Right hindlimb (tissue), 1 donor: ENCODE measurements around the gene VGLL4.
A peak's percentile ranks its signal among the peaks of the same experiment; 100 is the strongest.
"Not testable (repeated sequence)": the region's sequence is repeated elsewhere in the genome, so short reads cannot be mapped to it uniquely, and the experiment has no call there.

ENCODE experiments used
- DNase-seq: peaks from one replicate; pipeline ENCODE4 v3.0.0-alpha.2; 2018

VGLL4 gene

DNA sequence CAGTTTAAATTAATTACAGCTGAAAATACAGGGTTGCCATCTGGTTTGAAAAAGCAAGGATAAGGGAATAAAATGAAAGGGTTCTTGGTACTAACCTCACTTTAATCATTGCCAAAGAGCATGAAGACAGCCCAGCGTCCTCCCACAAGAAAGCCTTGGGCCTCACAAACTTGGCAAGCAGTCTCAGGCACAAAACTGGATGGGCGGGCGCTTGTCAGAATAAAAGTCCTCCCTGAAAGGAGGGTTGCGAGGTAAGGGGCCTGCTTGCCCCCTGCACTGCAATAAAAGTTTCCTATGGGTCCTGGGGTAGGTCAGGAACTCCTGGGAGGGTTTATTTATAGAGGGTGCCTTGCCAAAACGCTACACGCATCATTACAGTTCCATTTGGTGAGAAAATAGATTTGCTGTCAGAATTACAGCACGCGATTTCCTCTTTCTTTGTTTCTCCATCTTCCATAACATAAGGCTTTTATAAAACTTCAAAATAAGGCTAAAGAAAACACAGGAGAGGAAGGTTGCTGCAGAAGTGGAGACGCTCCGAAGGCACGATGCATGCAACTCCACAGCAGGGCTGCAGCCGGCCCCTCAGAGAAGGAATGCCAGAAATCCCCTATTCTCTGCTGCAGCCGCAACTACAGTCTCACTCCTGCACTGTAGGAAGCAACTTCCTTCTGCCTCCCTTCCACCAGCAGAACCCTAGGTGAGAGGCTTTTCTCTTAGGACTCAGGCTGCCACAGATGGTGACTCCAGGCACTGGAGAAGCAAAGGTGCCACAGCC lies 61.3 kb downstream of the VGLL4 start:
- peak; percentile 94 for DNase-seq

DNA sequence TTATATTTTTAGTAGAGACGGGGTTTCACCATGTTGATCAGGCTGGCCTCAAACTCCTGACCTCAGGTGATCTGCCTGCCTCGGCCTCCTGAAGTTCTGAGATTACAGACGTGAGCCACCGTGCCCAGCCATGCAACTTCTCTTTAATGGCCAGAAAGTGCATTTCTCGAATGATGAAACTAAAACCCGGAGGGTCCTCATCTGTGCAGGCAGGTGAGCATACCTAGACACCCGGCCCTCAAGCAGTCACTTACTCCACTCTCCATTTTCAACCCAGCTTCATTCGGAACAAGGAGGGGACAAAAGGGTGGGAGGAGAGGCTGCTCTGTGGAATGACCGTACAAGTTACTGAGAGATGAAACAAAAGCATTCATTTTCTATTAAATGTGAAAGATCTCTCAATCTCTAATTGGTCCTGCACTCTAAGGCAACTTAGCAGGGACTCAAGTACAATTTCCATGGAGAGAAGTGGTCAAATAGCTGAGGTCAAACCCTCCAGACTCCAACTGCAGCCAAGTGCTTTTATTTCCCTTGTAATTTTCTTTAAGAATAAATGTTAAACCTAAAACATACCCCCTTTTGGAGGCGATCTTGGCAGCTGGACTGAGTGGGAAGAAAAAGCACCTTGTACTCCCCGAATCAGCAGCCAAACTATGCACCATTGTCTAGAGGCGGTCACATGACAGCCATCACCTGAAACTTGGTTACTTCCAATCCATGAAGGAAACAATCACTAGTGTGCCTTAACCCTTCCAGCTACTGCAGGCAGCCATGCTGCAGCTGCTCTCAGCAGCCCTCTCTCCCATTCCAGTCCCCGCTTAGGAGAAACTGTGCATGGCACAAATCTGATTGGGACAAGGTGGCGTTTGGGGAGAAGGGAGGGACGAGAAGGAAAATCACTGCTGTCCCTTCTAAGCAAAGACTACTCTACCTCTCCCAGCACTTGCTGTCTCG lies 62.2 kb downstream of the VGLL4 start:
- peak; percentile 70 for DNase-seq

DNA sequence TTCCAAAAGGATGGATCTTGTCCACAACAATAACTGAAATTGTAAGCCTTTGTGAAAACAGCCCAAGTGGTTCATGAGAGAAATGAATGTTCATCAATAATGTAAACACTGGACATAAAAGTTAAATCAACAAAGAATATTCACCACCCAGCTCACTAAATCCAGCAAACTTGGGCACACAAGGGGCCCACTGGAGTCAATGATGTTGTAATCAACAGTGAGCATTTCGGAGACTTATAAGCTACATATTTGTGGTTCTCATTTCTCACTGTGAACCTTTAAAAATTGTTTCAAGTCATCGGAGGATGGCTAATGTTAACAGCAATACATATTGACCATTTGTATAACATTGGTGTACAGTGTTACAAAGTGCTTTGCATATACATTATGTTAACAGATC lies 63.1 kb downstream of the VGLL4 start:
- DNase-seq, result no peak

DNA sequence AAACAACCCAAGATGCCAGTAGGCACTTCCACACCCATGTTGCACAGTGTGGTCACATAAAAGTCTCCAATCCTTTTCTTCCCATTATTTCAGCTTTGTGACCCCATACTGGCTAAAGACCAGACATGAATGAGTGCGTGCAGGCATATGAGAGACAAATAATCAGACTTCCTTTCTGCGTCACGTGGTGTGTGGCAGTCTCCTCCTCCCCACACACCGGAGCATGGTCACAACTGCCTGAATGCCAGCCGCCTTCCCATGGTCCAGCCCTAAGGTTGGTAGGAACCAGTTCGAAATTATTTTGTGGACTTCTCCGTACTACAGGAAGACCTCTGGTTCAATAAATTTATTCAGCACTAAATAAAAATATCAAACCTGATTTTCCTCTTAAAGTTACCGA lies 65.5 kb downstream of the VGLL4 start:
- no peak for DNase-seq

GRCh38 chr3:11576453-11576852 lies 67.3 kb downstream of the VGLL4 start:
- no peak for DNase-seq

- DNase-seq, result no peak
Measured at GRCh38 chr3:11575677-11576076, 68.0 kb downstream of the VGLL4 start.

GRCh38 chr3:11574981-11575669 lies 68.6 kb downstream of the VGLL4 start:
- DNase-seq, result no peak

DNA sequence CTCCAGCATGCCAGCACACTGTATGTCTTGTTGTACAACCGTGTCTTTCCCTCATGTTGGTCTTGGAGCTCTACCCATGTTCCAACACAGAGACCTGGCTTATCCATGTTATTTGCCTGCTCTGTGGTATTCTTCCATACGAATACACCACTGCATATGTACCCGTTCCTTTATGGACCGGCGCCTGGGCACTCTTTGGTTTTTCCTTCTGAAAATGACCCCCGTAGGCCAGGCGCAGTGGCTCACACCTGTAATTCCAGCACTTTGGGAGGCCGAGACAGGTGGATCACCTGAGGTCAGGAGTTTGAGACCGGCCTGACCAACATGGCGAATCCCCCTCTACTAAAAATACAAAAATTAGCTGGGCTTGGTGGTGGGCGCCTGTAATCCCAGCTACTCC lies 71.1 kb downstream of the VGLL4 start:
- not testable (repeated sequence) for DNase-seq

DNA sequence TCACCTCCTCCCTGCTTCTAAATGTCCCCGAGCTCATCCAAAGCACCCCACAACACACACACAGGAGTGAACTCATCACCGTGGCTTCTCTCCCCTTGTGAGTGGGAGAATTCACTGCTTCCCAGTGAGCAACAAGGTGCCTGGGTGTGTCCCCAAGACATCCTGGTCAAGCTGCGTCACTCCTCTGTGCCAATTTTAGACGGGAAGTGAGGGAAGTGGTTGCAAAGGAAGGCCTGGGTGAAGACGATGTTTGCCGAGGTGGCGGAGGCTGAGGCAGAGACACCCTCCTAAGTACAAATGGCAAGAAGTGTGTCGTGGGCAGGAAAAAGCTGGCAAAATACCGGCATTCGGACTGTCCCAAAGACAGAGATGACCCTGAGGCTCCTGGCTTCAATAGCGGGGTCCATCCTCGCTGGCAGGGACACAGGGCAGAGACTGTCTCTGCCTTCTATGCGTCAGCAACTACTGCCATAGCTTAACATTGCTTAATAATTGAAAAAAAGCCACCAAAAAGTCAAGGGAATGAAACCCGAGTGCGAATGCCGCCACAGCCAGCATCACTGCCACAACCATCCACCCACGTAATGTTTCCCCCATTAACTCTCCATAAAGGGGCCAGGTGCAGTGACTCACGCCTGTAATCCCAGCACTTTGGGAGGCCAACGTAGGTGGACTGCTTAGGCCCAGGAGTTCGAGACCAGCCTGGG lies 72.8 kb downstream of the VGLL4 start:
- no peak for DNase-seq

- DNase-seq, result no peak
Measured at GRCh38 chr3:11570251-11570650, 73.5 kb downstream of the VGLL4 start.

DNA sequence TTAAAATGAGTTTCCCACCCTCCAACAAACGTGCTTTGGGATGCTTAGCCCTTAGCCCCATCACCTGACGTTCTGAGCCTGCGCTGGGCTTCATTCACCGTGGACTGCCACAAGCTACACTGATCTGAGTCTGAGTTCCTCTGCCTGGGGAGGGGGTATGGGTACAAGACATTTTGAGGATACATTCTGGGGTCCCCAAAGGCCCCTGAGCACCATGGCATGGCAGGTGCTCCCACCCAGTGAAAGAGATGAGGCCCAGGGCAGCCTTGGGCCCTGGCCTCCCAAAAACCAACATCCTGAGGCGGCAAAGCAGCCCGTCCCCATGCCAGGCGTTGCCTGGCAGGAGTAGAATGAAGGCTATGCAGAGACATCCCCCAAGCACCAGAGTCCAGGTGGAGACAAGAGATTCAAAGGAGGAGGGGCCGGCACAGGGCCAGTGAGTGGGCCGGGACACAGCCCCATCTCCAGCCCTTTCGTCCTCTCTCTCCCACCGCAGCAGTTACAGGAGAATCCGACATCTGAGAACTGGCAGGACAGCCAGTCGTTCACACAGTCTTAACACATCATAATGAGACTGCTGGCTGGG lies 74.5 kb downstream of the VGLL4 start:
- no peak for DNase-seq

- DNase-seq, result peak; percentile 70
Measured at GRCh38 chr3:11568503-11569155, 75.1 kb downstream of the VGLL4 start.

DNA sequence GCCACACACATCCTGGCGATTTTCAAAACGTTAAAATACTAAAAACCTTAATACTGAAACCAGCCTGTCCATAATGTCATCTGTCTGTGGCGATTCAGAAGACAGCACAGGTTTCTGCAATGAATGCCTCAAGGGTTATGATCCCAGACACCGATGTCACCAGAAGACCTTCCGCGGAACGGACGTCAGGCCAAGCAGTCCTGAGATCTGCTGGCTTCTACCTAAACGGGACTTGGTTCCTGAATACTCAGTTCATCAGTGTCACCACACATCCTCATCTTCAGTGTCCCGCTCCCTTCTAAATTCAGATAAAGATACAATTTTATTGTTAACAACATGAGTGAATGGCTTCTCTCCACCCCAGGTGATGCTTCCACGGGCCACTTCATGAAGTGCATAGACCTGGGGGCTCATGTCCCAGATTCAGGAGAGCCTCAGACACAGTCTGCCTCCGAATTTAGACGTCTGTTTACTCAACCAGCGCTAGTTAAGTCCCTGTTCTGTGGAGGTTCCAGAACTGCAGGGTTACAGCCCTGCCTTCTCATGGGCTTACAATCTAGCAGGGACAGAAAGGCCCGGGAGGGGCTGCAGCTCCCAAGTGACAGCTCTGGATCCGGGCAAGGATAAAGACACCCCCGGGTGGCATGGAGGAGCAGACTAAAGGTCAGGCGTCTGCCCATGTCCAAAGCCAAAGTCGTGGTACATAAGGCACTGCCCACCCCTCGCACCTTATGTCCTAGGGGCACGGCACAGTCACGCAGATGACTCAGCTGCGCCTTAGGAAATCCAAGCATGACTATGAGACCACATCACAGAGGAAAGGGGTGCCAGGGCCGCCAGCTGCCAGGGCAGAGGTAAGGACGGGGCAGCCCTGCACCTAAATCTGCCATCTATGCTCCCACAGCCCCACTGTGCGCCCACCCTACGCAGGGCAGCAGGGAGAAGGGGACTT lies 75.9 kb downstream of the VGLL4 start:
- no peak for DNase-seq

- DNase-seq, result no peak
Measured at GRCh38 chr3:11566916-11567315, 76.8 kb downstream of the VGLL4 start.

GRCh38 chr3:11566478-11566877 lies 77.2 kb downstream of the VGLL4 start:
- DNase-seq, result no peak

- DNase-seq, result no peak
Measured at GRCh38 chr3:11565932-11566331, 77.8 kb downstream of the VGLL4 start.

GRCh38 chr3:11565492-11565891 lies 78.2 kb downstream of the VGLL4 start:
- no peak for DNase-seq

- no peak for DNase-seq
Measured at GRCh38 chr3:11565072-11565471, 78.6 kb downstream of the VGLL4 start.

DNA sequence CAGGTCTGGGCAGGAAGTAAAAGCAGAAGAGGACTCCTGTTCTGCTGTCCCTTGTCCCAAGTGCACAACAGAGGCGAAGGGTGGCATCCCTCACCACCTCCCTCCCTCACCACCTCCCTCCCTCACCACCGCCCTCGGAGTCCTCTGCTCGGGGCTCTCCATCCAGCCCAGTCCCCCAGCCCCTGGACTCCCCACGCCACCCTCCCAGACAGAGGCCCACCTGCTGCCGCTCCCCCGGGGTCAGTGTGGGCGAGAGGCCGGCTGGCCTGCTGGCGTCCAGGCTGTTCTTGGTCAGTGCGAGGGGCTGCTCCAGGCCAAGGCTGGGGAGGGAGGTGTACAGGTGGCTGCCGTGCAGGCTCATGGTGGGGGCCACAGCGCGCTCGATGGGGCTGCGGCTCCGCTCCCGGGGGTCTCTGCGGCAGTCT lies 79.1 kb downstream of the VGLL4 start:
- DNase-seq, result no peak

GRCh38 chr3:11563865-11564185 lies 79.9 kb downstream of the VGLL4 start:
- DNase-seq, result no peak
